Measurements from ENCODE around the gene XYLT1.

The XYLT1 gene

GRCh38 chr16:17291289-17291688, 179.5 kb downstream of the XYLT1 start:
- in situ Hi-C loops (cut with HindIII; ENCODE audit: low pct_ligation_motif_present, low sequenced_read_pairs), result no loop called here
- H3K36me3 ChIP-seq (replicated peaks), result no peaks in the 10 kb centered on the region
- TF ChIP-seq, protein P1, sequence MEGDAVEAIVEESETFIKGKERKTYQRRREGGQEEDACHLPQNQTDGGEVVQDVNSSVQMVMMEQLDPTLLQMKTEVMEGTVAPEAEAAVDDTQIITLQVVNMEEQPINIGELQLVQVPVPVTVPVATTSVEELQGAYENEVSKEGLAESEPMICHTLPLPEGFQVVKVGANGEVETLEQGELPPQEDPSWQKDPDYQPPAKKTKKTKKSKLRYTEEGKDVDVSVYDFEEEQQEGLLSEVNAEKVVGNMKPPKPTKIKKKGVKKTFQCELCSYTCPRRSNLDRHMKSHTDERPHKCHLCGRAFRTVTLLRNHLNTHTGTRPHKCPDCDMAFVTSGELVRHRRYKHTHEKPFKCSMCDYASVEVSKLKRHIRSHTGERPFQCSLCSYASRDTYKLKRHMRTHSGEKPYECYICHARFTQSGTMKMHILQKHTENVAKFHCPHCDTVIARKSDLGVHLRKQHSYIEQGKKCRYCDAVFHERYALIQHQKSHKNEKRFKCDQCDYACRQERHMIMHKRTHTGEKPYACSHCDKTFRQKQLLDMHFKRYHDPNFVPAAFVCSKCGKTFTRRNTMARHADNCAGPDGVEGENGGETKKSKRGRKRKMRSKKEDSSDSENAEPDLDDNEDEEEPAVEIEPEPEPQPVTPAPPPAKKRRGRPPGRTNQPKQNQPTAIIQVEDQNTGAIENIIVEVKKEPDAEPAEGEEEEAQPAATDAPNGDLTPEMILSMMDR (IDR thresholded peaks at IDR 0.05; ENCODE audit: low read depth, low read length, missing control alignments), result no peak
- no peak overlapping the region for H3K4me3 ChIP-seq (ENCODE audit: low read depth, low read length)
- no peak overlapping the region for H3K27ac ChIP-seq
- no peaks in the 10 kb centered on the region for H3K27me3 ChIP-seq (replicated peaks)
- DNase-seq, result no peak

- no peaks in the 10 kb centered on the region for H3K36me3 ChIP-seq (replicated peaks)
- H3K4me3 ChIP-seq (ENCODE audit: low read depth, low read length), result no peak overlapping the region
- H3K27ac ChIP-seq, result no peak overlapping the region
- H3K27me3 ChIP-seq (replicated peaks), result no peaks in the 10 kb centered on the region
- in situ Hi-C loops (cut with HindIII; ENCODE audit: low pct_ligation_motif_present, low sequenced_read_pairs), result no loop called here
- DNase-seq, result no peak
- TF ChIP-seq, protein P1 (IDR thresholded peaks at IDR 0.05; ENCODE audit: low read depth, low read length, missing control alignments), result no peak
These were observed 180.8 kb downstream of the XYLT1 start for GRCh38 chr16:17289674-17290635.

DNA sequence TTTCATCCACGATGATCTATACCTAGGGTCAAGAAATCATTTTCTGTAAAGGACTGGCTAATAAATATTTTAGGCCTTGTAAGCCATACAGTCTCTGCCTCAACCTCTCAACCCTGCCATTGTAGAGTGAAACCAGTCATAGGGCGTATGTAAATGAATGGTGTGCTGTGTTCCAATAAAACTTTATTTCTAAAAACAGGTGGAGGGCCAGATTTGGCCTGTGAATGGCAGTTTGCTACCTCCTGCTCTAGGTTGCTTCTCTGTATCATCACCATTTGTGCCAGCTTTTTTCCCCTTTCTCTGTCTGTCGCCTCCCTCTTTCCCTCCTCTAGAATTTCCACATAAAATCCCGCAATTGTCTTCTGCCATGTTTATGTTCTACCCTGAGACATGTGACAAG, 181.7 kb downstream of the XYLT1 start:
- Histone ChIP-seq H3K36me3 (replicated peaks) (no peaks in the 10 kb centered on the region), H3K27me3 (replicated peaks) (no peaks in the 10 kb centered on the region), H3K27ac (no peak overlapping the region), H3K4me3 (ENCODE audit: low read depth, low read length) (no peak overlapping the region)
- in situ Hi-C loops (cut with HindIII; ENCODE audit: low pct_ligation_motif_present, low sequenced_read_pairs), result no loop called here
- TF ChIP-seq, protein P1 (IDR thresholded peaks at IDR 0.05; ENCODE audit: low read depth, low read length, missing control alignments), result no peak
- no peak for DNase-seq

DNA sequence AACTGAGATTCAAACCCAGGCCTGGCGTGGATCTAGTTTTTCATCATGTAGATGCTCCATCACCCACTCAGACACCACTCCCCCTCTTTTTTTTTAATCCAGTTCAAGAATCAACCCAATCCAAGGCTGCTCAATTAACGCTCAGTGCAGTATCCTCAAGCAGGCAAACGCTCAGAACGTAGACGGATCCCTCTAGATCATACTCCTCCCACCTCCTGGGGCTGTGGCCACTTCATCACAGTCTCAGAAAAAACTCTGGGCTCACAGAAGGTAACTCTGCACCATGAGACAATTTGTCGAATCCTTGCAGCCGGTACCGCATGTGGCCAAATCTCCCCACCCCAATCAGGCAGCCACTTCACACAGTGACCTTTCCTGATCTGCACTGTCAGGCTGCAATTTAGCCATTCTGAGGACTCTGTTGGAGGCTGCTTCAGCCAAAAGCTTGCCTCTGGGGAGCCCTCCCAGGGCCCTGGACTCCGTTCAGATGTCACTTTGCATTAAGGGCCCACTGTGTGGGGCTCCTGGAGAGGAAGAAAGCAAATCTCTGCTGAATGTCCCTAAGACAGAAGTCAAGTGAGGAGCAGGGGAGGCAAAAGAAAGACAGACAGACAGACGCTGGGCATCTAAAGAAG, 183.5 kb downstream of the XYLT1 start:
- H3K36me3 ChIP-seq (replicated peaks), result no peaks in the 10 kb centered on the region
- in situ Hi-C loops (cut with HindIII; ENCODE audit: low pct_ligation_motif_present, low sequenced_read_pairs), result no loop called here
- H3K27ac ChIP-seq, result no peak overlapping the region
- no peak overlapping the region for H3K4me3 ChIP-seq (ENCODE audit: low read depth, low read length)
- no peaks in the 10 kb centered on the region for H3K27me3 ChIP-seq (replicated peaks)
- no peak for DNase-seq
- TF ChIP-seq, protein P1 (IDR thresholded peaks at IDR 0.05; ENCODE audit: low read depth, low read length, missing control alignments), result no peak

- in situ Hi-C loops (cut with HindIII; ENCODE audit: low pct_ligation_motif_present, low sequenced_read_pairs), result no loop called here
- no peaks in the 10 kb centered on the region for H3K36me3 ChIP-seq (replicated peaks)
- no peak overlapping the region for H3K27ac ChIP-seq
- H3K4me3 ChIP-seq (ENCODE audit: low read depth, low read length), result no peak overlapping the region
- no peaks in the 10 kb centered on the region for H3K27me3 ChIP-seq (replicated peaks)
- no peak for DNase-seq
- TF ChIP-seq, protein P1 (IDR thresholded peaks at IDR 0.05; ENCODE audit: low read depth, low read length, missing control alignments), result no peak
These were observed 184.3 kb downstream of the XYLT1 start for GRCh38 chr16:17286443-17286842.

All from brain microvascular endothelial cell (primary cell).